ENCODE data around the gene CCDC8.
"Not testable (repeated sequence)": the region's sequence is repeated elsewhere in the genome, so short reads cannot be mapped to it uniquely, and the experiment has no call there.

CCDC8 gene

DNA sequence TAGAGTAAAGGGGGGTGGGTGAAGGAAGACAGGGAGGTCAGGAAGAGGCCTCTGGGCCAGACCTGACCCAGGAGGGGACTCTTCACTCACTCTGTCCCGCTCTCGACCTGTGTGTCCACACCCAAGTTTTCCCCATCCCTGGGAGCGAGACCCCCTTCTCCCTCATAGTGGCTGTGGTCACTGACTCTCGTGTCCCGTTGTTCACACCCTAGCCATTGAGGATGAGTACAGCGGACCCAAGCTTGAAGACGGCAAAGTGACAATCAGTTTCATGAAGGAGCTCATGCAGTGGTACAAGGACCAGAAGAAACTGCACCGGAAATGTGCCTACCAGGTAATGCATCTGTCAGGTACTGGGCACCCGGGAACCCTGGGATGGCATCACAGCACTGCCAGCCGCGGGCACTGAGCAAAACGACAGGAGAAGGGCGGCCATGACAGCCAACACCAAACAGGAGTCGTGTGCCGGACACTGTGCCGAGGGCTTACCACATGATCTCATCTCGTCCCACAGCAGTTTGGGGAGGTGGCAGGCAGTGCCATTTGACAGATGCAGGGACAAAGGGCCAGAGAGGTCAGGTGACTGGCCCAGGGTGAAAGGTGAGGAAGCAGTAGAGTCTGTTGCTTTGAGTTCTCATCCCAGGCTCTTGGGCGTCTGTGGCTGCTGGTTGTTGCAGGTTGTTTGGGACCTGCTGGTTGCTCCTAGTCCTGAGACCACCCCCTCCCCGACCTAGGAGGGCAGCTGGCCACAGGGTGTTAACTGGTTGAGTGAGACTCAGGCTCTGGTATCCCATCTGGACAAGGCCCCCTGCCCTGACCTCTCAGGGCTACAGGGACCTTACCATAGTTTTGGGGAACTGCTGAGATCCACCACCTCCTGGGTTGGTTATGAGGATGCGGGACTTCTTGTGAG lies 36.9 kb downstream of the CCDC8 start:
- no peak for DNase-seq

DNA sequence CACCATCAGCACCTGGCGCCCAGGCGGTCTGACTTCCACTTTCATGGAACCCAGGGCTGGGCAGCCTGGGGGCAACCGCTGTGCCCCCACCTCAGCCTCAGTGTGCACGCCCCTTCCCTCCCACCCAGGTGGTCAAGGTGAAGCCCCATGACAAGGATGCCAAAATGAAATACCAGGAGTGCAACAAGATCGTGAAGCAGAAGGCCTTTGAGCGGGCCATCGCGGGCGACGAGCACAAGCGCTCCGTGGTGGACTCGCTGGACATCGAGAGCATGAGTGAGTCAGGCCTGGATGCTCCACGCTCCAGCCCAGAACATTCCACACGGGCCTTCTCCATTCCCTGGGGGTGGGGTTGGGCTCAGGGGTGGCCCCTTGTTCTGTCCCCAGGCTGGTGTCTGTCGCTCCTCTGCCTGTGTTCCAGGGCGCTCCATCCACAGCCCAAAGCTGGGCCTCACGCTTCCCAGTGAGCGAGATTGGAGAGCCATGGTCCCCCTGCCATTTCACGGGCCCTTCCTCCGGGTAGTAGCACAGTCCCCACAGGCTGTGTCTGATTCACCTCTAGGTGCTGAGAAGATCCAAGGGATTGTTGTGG lies 37.8 kb downstream of the CCDC8 start:
- DNase-seq, result not testable (repeated sequence)

DNA sequence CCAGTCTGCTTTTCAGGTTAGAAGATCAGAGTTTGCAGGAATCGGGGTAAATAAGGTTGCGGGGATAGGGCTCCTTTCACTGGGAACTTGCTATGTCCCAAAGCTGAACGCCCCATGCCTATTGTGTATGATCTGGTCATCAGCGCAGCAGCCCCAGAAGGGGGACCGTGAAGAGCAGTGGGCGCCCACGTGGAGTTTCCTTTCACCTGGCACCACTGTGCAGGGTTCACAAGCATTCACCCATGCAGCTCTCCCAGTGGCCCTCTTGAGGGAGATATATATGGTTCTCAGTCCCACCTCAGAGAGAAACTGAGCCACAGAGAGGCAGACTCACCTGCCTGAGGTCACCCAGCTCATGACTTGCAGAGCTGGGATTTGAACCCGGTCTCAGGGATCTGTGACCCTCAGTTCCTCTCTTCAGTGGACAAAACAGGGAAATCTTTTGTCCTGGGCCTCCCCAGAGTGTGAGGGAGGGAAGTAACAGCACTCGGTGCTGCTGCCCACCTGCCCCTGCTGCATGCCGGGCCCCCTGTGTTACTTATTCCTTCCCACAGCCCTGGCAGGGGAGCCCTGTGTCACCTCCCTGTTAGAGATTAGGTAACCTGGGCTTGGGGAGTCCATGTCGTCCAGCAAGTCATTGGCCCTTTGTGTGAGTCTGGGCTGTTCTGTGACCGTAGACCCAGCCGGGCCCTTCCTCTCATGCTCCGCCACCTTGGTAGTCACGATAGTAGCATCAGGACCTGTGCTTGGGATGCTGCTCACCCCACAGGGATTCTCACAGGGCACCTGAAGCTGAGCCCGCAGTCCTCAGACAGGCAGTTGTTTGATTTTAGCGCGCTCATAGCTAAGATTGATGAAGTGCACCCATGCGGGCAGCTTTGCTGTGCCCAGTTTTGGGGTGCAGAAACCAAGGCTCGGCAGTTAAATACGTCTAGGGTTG lies 38.6 kb downstream of the CCDC8 start:
- no peak for DNase-seq

DNA sequence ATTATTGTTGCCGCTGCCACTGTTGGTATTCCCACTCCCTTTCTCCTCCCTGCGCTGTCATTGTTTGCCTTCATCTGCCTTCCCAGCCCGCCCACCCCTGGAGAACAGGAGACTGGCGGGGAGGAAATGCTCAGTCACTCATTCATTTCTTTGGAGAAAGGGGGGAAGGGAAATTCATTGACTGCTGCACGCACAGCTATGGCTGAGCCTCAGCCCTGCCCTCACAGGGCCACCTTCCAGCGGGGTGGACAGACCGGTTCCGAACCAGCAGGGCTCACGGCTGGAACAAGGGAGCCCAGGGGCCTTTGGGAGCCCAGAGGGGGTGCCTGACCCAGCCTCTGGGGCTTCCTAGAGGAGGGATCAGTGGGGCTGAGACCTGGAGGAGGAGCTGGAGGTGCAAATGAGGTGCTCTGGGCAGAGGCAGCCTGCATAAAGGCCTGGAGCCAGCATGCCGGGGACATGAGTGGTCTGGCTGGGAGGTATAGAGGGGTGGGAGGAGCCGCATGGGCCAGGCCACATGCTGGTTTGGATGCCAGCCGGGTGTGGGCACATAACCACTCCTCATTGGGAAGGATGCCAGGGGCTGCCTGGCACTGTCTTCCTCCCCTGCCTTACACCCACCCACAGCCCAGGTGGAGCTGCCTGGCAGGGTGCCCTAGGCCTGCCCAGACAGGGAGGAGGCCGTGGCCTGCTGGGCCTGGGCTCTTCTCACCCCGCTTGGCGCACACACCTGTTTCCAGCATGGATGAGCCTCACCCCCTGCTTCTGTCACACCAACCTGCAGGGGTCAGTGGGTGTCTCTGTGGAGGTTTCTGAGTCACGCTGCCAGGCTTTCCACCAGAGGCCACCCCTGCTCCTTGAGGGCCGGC lies 39.6 kb downstream of the CCDC8 start:
- peak; percentile 88 for DNase-seq

DNA sequence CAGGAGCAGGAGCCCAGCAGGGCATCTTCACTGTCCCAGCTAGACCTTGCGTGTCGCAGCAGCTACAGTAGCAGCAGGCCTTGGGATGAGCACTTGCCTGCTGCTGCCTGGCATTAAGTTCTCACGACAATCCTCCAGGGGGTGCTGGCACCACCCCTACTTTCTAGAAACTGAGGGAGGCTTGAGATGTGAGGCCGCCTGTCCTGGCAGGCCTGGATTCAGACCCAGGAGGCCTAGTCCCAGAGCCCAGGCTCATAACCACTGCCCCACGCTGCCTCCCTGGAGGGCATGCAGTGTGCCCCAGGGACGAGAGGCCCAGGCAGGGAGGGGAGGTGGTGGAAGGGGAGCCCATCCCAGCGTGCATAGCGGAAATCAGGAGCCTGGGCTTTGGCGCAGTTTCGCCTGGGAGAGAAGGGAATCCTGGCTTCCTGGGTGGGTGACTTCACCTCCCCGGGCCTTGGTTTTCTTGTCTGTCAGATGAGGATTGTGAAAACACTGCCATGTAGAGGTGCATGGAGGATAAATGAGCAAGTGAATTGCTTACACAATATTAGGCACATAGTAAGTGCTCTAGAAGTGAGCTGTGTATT lies 40.4 kb downstream of the CCDC8 start:
- peak; percentile 26 for DNase-seq

DNA sequence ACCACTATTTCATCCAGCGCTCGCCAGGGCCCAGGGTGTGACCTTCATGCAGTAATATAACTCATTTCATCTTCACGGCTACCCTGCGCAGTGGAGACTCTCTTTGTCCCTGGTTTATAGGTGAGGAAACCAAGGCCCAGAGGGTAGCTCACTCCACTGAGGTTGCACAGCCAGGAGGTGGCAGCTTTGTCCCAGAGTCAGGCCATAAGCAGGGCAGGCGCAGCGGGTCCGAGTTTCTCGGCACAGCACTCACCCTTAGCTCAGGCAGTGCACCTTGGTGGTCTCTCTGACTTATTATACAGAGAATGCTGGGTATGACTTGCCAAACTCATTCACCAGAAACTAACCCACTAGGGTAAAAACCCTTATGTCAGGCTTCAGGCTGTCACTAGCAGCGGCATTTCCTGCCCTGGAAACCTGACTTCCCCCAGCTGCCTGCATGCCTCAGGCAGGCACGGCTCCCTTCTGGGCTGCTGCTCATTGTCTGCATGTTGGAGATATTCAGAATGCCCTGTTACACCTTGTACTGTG lies 41.9 kb downstream of the CCDC8 start:
- DNase-seq, result no peak

DNA sequence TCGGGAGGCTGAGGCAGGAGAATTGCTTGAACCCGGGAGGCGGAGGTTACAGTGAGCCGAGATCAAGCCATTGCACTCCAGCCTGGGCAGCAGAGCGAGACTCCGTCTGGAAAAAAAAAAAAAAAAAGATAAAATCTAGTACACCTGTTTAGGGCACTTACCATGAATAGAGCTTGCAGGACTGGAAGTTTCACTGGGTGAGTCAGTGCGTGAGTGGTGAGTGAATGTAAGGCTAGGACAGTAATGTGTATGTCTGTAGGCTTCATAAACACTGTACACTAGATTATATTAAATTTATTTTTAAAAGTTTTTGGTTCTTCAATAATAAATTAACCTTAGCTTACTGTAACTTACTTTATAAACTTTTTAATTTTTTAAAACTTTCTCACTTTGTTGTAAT lies 43.5 kb downstream of the CCDC8 start:
- no peak for DNase-seq

DNA sequence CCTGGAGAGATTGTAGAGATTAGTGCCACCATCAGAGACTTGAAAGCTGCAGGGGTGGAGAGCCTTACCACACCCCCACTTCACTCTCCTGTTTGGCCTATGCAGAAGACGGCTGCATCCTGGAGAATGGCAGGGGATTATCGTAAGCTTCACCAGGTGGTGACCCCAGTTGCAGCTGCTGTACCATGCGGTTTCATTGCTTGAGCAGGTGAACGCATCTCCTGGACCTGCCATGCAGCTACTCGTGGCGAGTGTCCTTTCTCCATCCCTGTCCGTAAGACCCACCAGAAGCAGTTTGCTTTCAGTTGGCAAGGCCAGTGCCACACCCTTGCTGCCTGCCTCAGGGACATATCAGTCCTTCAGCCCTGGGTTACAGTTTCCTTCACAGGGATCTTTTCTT lies 45.2 kb downstream of the CCDC8 start:
- no peak for DNase-seq

DNA sequence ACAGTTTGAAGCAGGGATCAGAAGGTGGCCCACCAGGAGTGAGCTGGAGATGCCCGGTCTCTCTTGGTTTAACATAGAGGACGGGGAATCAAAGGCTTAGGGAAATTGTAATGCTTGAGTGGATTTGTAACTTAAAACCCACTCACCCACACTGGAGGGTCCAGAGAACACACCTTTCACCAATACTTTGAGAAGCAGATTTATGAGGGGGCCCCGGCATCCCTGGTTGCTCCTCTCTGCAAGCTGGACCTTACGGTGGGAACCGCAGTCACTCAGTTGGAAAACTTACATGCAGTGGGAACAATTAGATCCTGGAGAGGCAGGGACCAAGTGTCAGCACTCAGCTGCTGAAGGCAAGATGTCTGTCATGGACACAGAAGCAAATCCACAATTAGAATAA lies 45.9 kb downstream of the CCDC8 start:
- no peak for DNase-seq

DNA sequence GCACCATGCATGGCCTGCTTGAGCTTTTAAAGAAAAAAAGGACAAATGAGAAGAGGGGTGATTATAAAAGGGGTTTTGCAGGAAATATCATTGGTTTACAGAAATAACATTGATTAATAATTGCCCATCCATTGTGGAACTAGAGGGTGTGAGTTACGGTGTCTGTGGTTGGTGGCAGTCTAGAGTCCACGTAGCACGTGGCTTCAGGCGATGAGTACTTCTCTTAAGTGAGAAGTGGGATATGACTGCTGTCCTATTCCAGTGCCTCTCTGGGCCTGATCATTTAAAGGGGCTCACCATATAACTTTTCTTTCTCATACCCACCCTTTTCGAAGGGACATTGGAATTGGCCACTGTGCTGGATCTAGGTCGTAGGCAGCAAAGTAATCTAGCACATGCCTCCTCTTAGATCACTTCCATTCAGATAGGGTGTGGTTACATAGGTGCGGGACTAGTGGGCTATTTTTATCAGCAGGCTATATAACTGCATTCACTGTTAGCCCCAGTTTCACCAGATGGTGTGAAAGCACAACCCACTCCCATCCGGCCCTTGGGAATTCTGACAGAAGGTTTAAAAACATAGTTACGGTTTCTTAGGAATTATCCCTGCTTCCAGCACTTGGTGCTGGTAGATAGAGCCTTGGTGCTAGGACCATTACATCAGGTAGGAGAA lies 46.6 kb downstream of the CCDC8 start:
- DNase-seq, result no peak

DNA sequence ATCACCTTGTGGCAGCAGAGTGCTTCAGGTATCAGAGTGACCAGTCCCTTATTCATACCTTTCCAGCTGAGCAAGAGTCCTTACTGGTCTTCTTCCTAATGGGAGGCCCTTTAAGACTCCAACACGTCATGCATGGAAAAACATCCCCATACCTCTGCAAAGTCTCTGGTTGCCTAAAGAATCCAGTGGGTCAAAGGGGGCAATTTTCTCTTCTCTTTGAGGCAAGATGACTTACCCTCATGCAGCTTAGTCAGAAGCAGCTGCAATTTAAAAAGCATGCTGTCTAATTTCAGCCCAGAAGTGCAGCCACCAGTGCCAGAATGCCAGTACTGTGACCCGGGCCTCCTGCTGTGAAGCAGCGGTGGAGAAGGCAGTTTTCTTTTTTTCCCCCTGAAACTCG lies 47.8 kb downstream of the CCDC8 start:
- DNase-seq, result no peak

DNA sequence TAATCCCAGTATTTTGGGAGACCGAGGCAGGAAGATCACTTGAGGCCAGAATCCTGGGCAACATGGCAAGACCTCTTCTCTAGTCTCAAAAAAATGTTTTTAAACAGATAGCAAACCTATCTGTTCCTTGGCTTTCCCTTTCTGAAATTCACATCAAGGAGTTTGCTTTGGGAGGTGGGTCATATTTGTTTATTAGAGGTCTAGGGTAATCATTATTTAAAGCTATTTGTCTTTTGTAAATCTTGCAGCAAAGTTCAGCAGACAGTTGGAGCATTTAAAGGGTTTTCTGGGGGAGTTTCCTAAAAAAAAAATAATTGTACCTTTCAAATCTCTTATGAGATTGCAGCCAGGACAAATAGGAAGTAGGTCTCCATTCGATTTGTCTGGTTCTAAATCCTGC lies 49.0 kb downstream of the CCDC8 start:
- DNase-seq, result no peak

DNA sequence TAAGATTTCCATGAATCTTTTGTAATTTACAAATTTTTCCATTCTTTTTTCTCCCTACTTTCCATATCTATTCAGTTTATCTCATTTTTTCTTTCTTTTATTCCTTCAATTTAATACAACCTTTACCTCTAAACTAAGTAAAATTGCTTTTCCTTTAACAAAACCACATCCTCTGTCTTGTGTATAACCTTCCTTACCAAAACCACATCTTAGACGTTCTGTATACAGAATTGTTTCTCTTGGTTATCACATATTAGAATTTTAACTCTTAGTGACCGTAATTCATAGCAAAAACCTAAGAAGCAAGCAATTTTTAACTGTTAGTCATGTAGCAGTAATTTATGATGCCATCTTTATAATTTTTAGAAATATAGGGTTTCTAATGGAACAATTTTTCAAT lies 51.4 kb downstream of the CCDC8 start:
- DNase-seq, result no peak
